ENCODE data around the gene PWP1.
"Not testable (repeated sequence)": the region's sequence is repeated elsewhere in the genome, so short reads cannot be mapped to it uniquely, and the experiment has no call there.

Gene PWP1

DNA sequence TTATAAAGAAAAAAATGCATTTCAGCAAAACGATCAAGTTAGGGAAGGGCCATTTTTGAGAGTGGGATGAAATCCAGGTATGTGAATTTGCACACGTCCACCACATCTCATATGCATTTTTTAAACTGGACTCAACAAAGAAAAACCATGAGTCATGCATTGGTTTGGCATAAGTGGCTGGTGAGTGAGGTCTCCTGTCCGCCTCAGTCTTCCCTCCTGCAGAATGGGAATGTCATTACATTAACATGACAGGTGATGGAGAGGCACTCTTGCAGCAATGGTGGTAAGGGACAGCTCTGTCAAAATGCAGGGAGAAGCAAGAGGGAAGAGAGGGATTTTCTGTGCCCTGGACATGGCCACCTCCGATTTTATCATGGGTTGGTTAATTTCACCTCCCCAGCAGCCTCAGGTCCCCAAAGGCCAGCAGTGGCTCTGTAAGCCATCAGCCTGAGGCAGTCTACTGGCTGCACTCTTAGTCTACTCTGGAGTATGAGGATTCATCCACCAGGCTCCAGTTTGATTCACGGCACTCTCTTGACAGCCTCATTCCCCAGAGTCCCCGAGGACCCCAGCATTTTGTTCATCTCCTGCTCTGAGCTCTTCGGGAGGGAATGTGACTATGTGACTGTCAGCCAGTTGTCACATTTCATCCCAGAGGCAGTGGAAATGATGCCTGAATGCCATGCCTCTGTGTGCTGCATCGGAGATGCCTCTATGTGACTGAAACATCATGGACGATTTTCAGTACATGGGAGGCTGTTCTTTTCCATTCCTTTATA lies 17.1 kb upstream of the PWP1 start:
- DNase-seq (ENCODE audit: low spot score), result no peak

DNA sequence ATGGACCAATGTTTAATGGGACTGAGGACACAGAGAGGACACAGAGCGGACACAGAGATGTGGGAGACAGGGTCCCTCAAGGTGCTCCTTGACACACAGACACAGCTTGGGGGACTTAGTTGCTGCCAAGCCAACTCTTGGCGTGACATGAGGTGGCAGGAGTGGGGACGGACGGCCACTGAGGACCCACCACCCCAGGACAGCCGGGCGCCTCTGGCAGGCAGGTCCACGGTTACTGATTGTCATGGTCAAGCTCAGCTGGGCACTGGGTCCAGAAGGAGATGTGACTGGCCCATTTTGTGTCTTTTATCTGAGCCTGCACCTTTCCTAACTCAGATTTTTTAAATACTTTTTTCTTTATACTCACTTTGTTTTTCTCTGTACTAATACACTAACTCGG lies 15.7 kb upstream of the PWP1 start:
- no peak for DNase-seq (ENCODE audit: low spot score)

DNA sequence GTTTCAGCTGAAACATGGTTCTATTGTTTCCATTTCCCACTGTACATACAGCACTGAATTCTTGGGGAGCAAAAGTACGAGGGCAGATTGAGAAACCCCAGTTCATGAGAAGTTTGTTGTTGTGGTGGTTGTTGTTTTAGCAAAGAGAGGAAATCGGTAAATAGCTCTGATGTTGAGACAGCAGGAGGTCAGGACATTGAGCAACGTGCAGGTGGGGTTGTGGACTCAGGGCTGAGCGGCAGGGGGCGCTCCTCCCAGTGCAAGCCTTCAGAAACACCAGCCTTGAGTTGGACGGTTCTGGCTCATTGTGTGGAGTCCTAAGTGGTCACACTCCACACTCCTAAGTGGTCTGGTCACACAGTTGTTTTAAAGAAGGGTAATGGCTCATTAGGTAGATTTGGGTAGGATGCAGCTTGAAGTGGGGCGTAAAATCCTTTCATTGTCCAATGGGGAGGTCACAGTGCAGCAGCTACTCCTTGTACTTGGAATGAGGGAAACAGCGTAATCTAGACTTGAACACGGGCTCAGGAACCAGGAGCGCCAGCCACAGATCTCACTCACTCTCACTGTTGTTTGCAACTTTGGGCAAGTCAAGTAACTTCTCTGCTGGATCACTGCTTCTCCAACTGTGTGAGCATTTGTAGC lies 14.5 kb upstream of the PWP1 start:
- no peak for DNase-seq (ENCODE audit: low spot score)

DNA sequence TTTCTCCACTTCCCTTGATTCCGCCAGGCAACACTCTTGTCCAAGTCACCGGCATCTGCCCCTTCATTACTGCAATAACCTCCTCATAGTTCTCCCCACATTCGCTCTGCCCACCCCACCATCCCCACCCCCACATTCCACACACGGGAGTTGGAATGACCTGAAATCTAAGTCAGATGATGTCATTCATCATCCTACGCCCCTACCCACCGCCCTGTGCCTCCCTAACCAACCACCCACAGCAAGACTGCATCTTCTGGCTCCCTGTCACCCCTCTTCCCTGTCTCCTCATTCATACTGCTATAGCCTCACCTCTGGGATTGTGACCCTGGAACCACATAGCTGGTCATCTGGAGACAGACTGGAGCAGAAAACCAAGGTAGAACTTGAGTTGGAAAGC lies 7.9 kb upstream of the PWP1 start:
- DNase-seq (ENCODE audit: low spot score), result no peak

DNA sequence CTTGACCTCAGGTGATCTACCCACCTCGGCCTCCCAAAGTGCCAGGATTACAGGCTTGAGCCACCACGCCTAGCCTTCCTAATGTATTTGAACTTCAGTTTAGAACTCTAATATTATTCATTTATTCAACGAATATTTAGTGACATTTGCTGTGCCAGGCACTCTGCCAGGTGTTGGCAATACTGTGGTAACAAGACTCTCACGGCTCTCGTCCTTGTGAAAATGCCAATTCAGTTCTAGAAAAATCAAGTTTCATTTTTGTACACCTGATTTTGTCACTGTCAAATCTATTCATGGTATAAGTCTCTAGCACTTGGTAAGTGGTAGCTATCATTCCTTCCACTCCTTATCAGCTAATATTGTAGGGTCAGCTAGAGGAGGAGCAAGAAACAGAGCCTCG lies 6.3 kb upstream of the PWP1 start:
- DNase-seq (ENCODE audit: low spot score), result no peak

DNA sequence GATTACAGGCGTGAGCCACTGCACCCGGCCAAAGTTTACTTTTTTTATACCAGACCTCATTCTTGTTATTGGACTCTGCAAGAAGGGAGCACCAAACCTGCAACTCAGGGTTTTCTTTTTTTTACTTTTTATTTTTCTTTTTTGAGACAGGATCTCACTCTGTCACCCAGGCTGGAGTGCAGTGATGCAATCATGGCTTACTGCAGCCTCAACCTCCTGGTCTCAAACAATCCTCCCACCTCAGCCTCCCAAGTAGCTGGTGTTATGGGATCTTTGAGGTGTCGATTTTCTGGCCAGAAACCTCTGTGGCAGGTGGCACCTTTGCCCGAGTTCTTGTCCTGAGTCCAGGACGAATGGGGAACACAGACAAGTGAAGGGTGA lies 4.2 kb upstream of the PWP1 start:
- DNase-seq (ENCODE audit: low spot score), result no peak

DNA sequence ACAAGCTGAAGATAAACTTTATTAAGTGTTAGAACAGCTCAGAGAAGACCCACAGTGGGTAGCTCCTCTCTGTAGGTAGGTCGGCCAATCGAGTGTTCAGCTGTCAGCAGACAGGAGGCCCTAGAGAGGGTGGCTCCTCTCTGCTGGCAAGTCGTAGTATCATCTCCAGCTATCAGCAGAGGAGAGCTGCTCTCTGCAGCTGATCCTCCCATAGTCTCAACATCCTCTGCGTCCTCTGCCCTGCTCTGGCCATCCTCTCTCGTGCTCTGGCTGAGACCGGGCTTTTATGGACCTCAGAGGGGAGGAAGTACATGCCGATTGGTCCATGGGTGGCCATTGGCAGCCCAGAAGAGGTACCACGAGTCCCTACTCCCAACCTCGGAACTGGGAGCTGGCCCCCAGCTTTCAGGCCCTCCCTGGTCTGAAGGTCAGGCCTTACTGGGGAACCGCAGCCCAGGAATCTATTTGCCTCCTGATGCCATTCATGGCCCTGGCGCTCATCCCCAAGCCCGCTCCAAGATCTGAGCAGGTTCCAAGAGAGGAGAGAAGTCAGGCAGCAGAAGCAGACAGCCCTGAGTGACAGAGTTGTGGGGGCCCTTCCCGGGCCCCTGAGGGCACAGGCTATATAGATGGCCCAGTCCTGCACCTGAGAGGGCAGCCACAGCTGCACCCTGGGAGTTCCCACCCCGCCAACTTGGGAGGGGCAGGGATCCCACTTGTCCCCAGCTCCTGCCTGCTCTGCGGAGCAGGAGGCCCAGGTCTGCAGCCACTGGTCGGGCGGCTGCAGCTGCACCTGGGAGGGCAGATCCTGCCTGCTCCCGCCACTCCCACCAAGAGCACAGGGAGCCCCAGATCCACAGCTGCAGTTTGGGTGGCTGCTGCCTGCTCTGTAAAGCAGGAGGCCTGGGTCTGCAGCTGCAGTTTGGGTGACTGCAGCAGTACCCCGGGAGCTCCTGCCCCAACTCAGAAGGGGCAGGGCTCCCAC lies 3.5 kb upstream of the PWP1 start:
- no peak for DNase-seq (ENCODE audit: low spot score)

DNA sequence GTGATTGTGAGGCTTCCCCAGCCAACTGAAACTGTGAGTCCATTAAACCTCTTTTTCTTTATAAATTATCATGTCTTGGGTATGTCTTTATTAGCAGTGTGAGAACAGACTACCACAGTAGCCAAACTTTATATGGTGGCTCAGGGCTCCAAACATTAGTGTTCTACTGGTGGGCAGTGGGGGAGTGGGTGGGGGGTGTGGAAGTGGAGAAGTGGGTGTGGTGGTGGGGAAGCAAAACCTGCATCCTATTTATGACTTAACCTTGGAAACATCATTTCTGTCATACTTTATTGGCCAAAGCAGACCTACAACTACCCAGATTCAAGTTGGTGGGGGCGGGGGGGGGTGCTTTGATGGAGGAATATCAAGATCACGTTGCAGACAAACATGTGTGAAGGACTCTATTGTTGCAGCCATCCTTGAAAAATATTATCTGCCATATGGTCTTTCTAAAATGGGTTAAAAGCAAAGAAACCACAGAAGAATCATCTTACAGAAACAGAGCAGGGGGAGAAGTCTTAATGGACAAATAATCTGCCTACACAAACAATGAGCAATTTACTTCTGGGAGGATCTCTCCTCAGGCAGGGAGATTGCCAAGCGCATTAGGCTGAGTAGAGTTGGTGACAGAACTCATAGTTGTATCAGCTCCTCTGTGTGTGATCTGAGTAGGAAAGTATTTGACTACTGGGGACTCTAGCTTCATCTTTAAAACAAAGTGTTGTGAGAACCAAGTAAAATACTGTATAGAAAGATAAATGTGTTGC lies 1.4 kb upstream of the PWP1 start:
- no peak for DNase-seq (ENCODE audit: low spot score)

DNA sequence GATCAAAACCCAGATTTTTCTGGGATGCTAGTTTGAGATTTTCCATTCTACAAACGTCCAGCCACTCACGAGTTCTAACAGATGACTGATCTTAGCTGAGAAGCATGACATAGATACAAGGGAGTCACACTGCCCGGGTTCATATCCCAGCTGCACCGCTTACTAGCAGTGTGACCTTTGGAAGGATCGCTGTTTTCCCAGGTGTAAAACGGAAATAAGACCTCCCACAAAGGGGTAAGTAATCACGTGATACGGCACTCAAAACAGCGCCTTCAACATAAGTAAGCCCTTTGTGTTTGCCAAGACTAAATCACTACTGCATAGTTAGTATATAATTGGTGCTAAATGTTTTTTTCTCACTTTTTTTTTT lies 624 bp upstream of the PWP1 start:
- peak; percentile 7 for DNase-seq (ENCODE audit: low spot score)

DNA sequence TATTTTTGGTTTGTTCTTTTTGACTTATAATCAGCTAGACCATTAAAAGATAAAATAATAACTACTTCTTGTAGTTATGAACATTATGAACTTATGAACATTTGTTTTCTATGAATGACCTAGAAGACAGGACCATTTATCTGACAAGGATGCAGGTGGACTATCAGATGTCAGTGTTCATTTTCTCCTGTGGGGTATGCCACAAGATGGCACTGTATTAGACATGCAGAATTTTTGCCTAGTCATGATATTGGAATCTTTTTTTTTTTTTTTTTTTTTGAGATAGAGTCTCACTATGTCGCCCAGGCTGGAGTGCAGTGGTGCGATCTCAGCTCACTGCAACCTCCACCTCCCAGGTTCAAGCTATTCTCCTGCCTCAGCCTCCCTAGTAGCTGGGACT lies 10.2 kb downstream of the PWP1 start:
- not testable (repeated sequence) for DNase-seq (ENCODE audit: low spot score)

DNA sequence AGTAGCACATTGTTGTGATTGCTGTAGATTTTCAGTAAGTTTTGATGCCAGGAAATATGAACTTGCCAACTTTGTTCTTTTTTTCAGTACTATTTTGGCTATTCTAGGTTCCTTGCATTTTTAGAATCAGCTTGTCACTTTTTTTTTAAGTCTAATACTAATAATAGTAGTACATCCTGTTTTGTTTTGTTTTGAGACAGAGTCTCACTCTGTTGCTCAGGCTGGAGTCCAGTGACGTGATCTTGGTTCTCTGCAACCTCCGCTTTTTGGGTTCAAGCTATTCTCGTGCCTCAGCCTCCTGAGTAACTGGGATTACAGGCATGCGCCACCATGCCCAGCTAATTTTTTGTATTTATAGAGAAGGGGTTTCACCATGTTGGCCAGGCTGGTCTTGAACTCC lies 16.5 kb downstream of the PWP1 start:
- DNase-seq (ENCODE audit: low spot score), result no peak

DNA sequence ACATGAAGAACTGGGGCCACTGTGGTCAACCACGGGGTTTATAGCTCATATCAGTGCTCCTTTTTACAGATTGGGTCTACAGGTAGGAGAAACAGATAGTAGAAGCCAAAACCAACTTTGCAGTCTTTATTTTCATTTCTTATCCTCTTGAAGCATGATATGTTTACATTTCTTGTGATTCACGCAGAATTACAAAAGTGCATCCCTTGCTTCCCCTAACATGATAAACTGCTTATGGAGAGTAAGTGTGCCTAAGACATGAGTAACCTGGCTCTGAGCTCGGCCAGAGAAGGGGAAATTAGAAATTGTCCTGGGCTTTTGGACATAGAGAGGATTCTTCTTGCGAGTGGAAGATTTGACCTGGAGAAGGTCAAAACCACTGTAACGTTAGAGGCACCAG lies 18.4 kb downstream of the PWP1 start:
- no peak for DNase-seq (ENCODE audit: low spot score)

DNA sequence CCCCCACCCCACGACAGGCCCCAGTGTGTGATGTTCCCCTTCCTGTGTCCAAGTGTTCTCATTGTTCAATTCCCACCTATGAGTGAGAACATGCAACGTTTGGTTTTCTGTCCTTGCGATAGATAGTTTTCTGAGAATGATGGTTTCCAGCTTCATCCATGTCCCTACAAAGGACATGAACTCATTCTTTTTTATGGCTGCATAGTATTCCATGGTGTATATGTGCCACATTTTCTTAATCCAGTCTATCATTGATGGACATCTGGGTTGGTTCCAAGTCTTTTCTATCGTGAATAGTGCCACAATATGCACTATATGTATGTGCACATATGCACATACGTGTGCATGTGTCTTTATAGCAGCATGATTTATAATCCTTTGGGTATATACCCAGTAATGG lies 19.9 kb downstream of the PWP1 start:
- DNase-seq (ENCODE audit: low spot score), result not testable (repeated sequence)

DNA sequence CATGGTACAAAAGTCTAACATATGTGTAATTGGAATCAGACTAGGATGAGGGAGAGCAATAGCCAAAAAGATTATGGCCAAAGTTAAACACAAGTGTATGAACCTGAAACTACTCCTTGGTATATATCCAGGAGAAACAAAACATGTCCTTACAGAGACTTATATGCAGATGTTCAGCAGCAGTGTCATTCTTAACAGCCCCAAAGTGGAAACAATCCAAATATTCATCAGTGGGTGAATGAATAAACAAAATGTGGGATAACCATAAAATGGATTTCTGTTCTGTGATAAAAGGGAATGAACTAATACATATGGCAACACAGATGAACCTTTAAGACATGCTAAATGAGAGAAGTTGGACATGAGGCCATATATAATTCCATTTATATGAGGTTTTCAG lies 30.2 kb downstream of the PWP1 start:
- DNase-seq (ENCODE audit: low spot score), result no peak

DNA sequence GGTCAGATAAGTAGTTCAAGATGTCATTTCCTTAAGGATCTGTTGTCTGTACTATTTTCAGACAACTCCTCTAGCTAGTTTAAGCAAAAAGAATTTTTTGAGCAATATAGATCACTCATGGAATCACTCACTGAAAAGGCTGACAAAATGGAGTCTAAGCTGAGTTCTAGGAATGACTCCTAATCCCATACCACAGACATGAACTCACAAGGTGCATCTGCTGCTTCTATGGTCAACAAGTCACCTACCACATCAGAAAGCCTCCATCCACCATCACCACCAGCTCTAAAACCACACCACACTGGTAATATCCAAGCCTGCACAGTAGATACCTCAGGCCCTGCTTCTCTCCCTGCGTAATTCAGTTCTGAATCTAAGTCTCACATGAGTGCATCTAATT lies 33.0 kb downstream of the PWP1 start:
- no peak for DNase-seq (ENCODE audit: low spot score)

DNA sequence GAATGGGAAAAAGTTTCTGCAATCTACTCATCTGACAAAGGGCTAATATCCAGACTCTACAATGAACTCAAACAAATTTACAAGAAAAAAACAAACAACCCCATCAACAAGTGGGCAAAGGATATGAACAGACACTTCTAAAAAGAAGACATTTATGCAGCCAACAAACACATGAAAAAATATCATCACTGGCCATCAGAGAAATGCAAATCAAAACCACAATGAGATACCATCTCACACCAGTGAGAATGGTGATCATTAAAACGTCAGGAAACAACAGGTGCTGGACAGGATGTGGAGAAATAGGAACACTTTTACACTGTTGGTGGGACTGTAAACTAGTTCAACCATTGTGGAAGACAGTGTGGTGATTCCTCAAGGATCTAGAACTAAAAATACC lies 41.7 kb downstream of the PWP1 start:
- DNase-seq (ENCODE audit: low spot score), result not testable (repeated sequence)

DNA sequence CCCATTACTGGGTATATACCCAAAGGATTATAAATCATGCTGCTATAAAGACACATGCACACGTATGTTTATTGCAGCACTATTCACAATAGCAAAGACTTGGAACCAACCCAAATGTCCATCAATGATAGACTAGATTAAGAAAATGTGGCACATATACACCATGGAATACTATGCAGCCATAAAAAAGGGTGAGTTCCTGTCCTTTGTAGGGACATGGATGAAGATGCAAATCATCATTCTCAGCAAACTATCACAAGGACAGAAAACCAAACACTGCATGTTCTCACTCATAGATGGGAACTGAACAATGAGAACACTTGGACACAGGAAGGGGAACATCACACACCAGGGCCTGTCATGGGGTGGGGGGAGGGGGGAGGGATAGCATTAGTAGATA lies 42.1 kb downstream of the PWP1 start:
- DNase-seq (ENCODE audit: low spot score), result not testable (repeated sequence)

DNA sequence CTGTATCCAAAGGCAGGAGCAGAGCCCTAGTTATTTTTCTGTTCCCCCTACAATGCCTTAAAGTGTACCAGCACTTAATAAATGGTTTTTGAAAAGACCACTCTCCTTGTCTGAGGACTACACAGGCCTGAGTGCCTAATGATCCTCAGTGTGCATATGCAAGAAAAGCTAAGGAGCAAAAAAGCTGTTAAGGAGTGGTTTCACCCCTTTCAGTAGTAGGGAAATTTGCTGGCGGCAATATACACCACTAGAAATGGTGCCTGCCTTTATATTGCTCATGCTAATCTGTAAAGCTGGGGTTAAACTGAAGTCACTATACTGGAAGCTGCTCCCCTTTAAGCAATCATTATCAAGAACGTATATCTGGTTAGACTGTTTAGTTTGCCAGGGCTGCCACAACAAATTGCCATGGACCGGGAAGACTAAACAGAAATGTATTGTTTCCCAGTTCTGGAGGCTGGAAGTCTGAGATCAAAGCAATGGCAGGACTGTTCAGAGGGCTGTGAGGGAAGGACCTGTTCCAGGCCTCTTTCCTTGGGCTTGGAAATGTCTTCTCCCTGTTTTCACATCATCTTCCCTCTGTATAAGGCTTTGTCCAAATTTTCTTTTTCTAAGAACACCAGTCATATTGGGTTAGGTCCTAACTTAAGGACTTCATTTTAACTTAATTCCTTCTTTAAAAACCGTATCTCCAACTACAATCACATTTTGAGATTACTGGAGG lies 45.2 kb downstream of the PWP1 start:
- DNase-seq (ENCODE audit: low spot score), result no peak

DNA sequence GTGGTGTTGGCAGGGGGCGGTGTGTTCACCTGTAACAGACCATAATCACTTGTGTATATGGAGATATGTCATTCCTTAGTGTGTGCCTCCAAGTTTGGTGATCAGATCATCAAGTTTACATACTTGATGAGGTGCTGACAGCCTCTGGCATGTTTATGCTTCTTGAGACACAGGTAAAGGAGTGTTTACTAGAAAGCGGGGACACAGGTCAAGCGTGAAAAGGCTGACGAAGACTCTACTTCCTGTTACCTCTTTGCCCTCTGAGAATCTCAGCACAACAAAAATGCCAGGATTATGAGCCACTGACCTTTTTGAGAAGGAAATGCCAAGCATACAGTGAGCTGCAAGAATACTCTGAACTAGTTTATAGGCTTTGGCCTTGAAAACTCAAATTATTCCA lies 45.8 kb downstream of the PWP1 start:
- no peak for DNase-seq (ENCODE audit: low spot score)

DNA sequence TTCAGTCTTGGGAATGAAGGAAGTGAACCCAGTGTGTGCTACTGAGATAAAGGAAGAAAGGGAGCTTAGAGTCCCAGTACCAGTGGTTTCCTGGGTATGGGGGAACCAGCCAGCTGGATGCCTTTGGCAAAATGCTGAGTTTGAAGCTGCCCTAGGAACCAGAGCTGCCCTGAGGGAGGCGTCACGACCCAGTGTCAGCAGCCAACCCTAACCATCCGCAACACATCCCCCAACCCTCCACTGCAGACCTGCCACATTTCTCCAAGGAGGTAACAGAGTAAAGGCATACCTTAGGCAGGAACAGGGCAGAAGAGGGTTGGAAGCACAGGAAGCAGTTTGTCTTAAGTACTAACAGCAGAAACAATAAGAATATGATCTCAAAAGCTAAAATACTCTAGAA lies 46.8 kb downstream of the PWP1 start:
- no peak for DNase-seq (ENCODE audit: low spot score)

DNA sequence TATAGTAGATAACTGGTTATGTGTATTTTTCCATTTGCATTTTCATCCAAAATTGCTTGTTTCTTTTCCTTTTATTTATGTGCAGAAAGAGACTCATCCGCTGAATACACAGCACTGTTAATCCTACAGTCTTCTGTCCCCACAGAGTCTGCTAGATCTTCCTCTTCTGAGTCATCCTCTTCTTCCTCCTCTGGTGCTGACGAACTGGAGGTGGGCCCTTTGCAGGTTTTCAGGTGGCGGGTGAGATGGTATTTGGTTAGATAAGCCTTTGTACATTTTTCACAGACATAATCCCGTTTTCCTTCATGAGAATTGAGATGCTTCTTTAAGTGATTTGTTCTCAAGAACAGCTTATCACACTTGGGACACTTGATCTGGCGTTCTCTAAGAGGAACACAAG lies 48.5 kb downstream of the PWP1 start:
- no peak for DNase-seq (ENCODE audit: low spot score)
